ENCODE results near the gene LELP1.
"Not testable (repeated sequence)": the region's sequence is repeated elsewhere in the genome, so short reads cannot be mapped to it uniquely, and the experiment has no call there.

LELP1 gene

DNA sequence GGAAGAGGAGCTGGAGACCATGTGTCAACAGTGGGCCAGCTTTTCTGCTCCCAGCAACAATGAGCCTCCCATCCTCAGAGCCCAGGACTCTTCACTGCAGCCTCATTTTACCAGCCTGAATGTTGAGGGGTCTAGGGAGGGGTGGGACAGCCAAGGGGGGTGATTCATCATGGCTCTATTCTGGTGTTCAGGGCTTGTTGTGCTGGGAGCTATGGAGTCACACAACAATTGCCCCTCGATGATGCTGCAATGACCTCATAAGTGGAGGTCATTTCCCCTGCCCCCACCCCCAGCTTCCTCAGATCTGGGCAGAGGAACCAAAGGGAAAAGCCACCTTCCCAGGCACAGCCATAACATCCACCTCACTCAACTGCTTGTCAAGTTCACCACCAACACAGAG is at the start of gene LELP1:
TSS of gene LELP1 (plus strand) at position 301 of the 400 bp plus-strand sequence. CDS start 1,278 bp downstream, outside the sequence.
- no peak for FAIRE-seq

- FAIRE-seq, result no peak
These were observed 47.7 kb upstream of the LELP1 start for GRCh38 chr1:153155541-153155940.

GRCh38 chr1:153168686-153169085 is 34.5 kb upstream of the LELP1 start:
- no peak for FAIRE-seq

DNA sequence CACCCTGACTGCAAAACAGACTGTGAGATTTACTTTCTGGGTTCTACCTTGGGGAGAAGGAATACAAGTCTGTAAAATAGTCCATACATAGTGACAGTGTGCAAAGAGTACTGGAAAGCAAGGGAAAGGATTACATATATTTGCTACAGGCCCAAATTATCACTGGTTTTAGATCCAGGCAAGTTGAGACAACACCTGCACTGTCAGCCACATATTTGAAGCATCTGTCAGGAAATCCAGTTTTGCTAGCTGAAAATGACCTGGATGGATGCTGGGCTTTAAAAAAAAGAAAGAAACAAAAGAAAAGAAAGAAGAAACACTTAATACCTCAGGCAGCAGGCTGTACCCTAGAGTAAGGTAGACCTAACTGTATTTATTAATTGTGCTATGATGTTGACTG is 28.6 kb upstream of the LELP1 start:
- FAIRE-seq, result no peak

DNA sequence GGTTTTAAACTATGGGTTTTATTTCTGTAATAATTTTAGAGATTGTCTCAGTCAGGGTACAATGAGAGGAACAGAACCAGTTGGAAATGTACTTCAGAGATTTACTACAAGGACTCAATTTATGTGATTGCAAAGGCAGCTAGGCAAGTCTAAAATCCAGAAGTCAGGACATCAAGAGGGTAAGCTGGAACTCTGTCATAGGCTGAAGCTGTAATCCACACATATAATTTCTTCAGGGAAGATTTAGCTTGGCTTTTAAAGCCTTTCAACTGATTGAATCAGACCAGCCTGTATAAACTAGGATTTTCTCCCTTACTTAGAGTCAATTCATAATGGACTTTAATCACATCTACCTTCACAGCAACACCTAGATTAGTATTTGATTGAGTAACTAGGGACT is 24.3 kb upstream of the LELP1 start:
- FAIRE-seq, result no peak

- peak; percentile 40 for FAIRE-seq
These were observed 22.7 kb upstream of the LELP1 start for GRCh38 chr1:153180556-153180955.

DNA sequence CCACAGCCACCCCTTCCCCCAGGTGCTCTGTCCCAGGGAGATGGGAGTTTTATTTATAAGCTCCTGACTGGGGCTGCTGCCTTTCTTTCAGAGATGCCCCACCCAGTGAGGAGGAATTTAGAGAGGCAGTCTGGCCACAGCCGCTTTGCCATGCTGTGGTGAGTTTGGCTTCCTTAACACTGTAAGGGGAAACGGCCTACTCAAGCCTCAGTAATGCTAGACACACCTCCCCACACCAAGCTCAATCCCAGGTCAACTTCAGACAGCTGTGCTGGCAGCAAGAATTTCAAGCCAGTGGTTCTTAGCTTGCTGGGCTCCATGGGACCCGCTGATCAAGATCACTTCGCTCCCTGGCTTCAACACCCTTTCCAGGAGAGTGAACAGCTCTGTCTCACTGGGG is 14.9 kb upstream of the LELP1 start:
- FAIRE-seq, result not testable (repeated sequence)

GRCh38 chr1:153190373-153190772 is 12.9 kb upstream of the LELP1 start:
- FAIRE-seq, result no peak

DNA sequence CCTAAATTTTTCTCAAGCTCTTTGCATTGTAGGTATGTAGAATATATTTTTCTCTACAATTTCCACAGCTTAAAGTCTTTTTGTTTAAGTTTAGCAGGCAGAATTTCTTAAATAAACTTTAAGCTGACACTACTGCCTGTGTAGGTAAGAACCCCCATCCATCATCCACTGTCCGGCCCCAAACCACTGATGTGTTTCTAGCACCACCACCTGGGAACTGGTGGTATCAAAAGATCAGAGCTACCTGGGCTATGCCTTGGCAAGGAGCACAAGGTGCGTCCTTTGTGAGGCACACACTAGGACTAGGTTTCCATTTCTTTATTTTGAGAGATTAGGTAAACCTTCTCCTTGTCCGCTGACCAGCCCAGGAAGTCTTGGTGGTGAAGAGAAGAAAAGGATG is 10.5 kb upstream of the LELP1 start:
- no peak for FAIRE-seq

DNA sequence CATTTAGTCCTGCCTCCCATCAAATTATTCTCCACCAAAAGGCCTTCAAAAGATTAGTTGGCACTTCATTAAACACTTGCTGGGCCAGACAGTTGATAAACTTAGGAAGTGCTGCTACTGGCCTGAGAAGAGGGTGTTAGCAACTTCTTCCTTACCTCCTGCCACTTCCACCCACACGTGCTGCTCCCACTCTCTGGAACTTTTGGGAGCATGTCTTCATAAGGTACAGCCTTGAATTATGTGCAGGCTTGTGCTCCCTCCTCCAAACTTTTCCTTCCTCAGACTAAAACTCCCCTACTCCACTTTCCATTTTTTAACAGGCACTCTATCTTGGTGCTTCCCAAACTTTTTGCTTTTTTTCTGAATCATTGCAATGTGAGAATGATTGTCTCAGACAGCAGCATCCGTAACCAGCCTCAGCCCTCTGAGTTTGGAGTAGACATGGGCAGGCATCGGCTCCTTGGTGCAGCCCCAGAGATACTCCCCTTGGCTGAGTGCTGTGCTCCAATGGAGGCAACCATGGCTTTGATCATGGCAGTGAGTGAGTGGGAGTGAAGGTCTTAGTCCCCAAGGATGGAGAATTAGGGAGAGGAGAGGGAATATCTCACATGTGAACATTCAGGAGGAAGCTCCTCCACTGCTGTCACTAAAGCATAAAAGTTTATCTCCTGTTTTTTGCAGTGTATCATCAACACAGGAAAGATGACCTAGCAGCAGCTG is 8.7 kb upstream of the LELP1 start:
- no peak for FAIRE-seq

DNA sequence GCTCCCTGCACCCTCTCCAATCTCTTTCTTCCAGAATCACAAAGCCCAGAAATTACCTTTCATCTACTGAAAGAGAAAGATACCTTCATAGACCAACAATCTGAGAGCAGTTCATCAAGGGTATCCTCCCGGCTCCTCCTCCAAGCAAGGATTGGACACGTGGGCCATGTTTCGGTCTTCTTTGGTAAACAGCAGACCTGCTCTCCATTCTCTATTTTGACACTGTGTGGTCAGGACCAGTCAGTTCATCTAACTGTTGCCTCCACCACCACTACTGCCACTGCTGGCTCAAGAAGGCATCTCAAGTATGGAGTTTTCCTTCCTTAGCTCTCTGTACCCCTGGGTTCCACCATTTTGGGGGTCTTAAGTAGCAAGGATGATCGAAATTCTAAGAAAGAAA is 8.0 kb upstream of the LELP1 start:
- no peak for FAIRE-seq

DNA sequence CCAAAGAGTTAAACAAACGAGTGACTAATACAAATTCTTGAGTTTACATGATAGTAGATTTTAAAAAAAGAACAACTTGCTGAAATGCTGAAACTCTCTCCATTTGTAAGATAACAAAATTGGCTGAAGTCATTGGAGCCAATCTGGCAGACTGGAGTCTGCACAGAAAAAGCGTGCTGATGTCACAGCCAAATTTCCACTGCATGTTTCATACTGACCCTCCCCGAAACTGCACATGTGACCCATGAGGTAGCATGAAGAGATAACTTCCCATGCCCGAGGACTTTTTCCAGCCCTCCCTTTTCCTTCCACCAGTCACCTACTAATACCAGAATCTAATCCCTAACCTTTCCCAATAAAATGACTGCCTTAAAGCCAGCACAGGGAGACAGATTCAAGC is 1.2 kb upstream of the LELP1 start:
- FAIRE-seq, result no peak

DNA sequence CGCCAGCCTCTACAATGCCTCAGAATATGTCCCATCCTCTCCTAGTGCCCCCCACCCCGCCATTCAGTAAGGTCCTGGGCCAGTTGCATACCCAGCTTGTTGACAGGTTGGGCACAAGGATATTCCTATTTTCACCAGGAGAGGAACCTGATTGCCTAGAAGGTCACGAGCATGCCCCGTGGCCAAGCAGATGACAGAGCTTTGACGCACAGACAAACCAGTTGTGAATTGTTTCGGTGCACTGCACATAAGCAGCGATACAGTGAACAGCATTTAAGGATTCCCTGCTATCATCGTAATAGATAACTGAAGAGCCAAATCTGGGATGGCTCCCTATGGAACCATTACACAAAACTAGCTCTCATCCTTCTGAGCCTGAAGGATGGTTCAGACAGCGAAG is 3.4 kb downstream of the LELP1 start:
- no peak for FAIRE-seq

GRCh38 chr1:153210206-153210605 is 7.0 kb downstream of the LELP1 start:
- no peak for FAIRE-seq

DNA sequence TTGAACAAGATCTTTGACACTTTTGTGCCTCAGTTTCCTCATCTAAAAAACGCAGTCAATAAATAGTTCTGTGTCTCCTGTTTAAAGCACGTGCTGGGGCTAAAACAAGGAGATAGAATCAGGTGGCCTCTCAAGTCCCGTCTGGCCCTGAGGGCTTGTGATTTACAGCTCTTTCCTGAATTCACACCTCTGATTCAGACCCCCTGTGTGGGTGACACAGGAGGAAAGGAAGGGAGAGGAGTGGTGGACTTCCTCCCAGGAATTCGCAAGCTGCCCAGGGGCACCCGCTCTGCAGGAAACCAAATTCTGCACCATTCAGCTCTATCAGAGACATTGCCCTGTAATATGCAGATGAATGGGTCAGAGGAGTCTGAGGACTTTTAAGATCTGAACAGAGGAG is 9.0 kb downstream of the LELP1 start:
- no peak for FAIRE-seq

- FAIRE-seq, result no peak
These were observed 10.3 kb downstream of the LELP1 start for GRCh38 chr1:153213519-153213918.

DNA sequence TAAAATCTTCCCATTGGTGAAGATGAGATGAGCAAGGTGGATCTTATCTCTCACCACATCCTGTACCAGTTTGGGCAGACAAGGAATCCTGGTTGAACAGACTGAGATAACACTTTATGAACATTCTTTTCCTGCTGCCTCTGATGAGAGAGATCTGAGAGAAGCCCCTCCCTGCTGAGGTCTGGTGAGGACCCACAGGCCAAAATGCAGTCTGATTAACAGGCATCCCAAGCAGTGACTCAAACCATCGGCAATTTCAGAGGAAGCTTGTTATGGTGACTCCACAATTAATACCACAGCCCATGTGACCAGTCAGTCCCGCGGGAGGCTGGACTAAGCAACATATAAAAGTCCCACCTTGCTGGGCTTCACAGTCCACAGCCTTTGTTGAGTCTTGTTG is 14.0 kb downstream of the LELP1 start, which contains the start of gene PRR9:
TSS of gene PRR9 (plus strand) at position 373 of the 400 bp plus-strand sequence. CDS start 561 bp downstream, outside the sequence.
- no peak for FAIRE-seq

GRCh38 chr1:153217744-153218416 is 14.7 kb downstream of the LELP1 start:
- no peak for FAIRE-seq

GRCh38 chr1:153220606-153221303 is 17.5 kb downstream of the LELP1 start:
- FAIRE-seq, result no peak

GRCh38 chr1:153223040-153223891 is 20.0 kb downstream of the LELP1 start:
- FAIRE-seq, result peak; percentile 98

GRCh38 chr1:153227810-153228209 is 24.6 kb downstream of the LELP1 start:
- FAIRE-seq, result no peak

DNA sequence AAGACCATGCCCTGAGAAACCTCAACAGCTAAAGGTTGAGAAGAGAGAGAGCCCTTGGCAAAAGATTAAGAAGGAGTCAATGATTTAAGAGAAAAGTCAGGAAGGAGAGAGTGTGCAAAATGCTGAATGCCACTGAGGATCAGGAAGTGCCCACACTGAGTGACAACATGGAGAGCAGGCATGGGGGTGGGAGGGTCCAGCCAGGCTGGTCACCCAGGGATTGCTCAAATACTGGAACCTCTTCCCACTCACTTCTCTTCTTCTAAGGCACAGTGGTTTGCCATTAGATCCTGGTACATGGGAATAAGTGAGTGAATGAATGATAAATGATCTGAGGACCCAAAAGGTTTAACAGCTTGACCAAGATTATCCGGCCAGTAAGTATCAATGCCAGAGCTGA is 25.3 kb downstream of the LELP1 start:
- FAIRE-seq, result no peak

Data from TTC549 (cell line).